Mucosa of rectum (tissue), 2 donors: ENCODE measurements around the gene GPR151.

ENCODE experiments used
- H3K27ac ChIP-seq, 2 donors: one replicate each; pipeline ENCODE4 v1.7.0; 2013; ENCODE audit warnings: inconsistent platforms in 2 of 2, low read depth in 2 of 2, low read length in 2 of 2
- H3K27me3 ChIP-seq, 2 donors: one replicate each; pipeline ENCODE4 v1.7.0; 2013; ENCODE audit warnings: low read length in 2 of 2; ENCODE audit not compliant: control insufficient read depth in 2 of 2, insufficient read depth in 2 of 2
- H3K36me3 ChIP-seq, 2 donors: one replicate each; pipeline ENCODE4 v1.7.0; 2013; ENCODE audit warnings: low read length in 2 of 2; ENCODE audit not compliant: control insufficient read depth in 2 of 2, insufficient read depth in 2 of 2
- H3K4me1 ChIP-seq, 2 donors: one replicate each; pipeline ENCODE4 v1.7.0; 2013; ENCODE audit warnings: low read length in 2 of 2, mild to moderate bottlenecking in 1 of 2; ENCODE audit not compliant: control insufficient read depth in 2 of 2, insufficient read depth in 2 of 2
- H3K4me3 ChIP-seq, 2 donors: one replicate each; pipeline ENCODE4 v1.7.0; 2013; ENCODE audit warnings: low read length in 2 of 2
- H3K9ac ChIP-seq, 2 donors: one replicate each; pipeline ENCODE4 v1.7.0; 2013; ENCODE audit warnings: low read length in 2 of 2, low read depth in 1 of 2, mild to moderate bottlenecking in 1 of 2
- H3K9me3 ChIP-seq, 2 donors: one replicate each; pipeline ENCODE4 v1.7.0; 2013; ENCODE audit warnings: low read length in 2 of 2; ENCODE audit not compliant: control insufficient read depth in 2 of 2
- donor health status: healthy.
- donor health status: Normal muscosa, but diverticular disease.

GPR151 gene

DNA sequence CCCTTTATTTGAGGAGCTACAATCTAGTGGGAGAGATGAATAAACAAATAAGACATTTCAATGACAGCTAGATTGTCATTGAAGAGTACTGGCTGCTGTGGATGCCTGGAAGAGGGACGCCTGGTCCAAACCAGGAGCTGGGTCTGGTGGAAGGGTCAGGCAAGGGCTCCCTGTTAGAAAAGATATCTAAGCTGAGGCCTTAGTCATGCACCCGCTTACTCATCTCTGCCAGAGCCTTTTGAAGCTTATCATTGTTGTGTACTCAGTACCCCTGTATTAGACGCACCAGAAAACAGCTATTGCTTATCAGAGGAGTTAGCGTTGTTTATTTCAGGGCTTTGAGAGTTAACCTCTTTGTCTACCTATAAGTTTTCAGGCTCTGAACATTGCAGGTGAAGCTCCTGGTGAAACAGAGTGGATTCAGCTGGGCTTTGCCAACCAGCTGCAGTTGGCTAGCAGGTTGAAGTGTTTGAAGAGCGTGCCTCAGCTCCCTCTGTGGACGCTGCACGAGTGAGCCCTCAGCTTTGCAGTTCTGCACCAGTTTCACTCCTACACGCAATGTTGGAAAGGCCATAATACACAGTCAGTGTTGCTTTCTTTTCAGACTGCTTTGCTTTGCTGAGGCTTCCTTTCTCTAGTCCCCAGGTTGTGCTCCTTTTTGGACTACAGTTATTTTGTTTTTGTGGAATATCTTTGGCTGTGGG is 5.6 kb upstream of the GPR151 start:
- no peak overlapping the region for H3K27ac ChIP-seq
- H3K27me3 ChIP-seq = peaks cover 0 to 4% of the 10 kb centered on the region in 2 donors
- H3K4me3 ChIP-seq = no peak overlapping the region
- H3K36me3 ChIP-seq = no peaks in the 10 kb centered on the region
- no peaks in the 10 kb centered on the region for H3K4me1 ChIP-seq
- no peaks in the 10 kb centered on the region for H3K9me3 ChIP-seq
- no peak overlapping the region for H3K9ac ChIP-seq

DNA sequence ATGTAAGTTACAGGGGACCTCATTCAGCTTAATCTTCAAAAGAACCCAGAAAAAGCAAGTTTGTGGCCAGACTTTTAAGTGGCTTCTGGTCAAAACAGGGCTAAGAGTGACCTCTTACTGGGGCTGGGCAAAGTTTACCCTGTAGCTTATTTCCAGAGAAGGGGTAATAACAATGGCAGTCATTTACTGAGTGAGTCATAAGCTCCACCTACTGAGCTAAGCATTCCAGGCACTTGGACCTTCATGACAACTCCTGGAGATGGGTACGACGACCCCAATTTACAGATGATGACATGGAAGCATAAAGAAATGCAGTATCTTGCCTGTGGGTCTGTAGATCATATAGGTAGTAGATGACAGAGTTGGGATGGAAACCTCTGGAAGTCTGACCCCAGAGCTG is 4.7 kb upstream of the GPR151 start:
- Histone ChIP-seq H3K4me3 (no peak overlapping the region), H3K27ac (no peak overlapping the region), H3K9ac (no peak overlapping the region), H3K27me3 (peaks cover 0 to 4% of the 10 kb centered on the region in 2 donors), H3K4me1 (no peaks in the 10 kb centered on the region), H3K36me3 (no peaks in the 10 kb centered on the region), H3K9me3 (no peaks in the 10 kb centered on the region)

- no peaks in the 10 kb centered on the region for H3K9me3 ChIP-seq
Measured at GRCh38 chr5:146519554-146519953, 3.6 kb upstream of the GPR151 start.

DNA sequence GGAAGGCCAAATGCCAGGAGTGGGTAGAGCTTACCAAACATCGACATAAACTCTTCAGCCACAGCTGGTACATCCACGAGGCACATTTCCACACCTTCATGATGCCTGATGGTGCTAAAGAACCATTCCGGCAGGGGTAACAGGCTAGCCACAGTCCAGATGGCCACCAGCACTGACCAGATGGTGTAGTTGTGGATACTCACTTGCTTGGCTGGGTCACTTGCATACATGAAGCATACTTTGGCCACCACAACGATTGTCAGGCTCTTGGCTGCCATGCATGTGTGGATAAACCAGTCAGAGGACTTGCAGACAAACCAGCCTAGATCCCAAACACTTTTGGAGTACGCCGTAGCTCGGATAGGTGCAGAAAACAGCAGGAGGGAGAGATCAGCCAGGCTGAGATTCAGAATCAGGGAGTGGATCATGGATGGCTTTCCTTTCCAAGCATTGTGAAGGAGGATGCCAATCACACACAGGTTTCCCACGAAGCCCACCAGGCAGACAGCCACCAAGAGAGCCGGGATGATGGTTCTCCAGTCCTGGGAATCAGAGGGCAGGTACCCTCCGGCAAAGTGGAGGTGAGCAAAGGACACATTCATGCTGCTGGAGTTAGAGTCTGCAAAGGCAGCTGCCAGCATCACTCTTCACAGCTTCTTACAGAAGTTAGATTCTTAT is 378 bp downstream of the GPR151 start:
- Histone ChIP-seq H3K9ac (no peak overlapping the region), H3K27ac (no peak overlapping the region), H3K9me3 (no peaks in the 10 kb centered on the region), H3K4me1 (peaks cover 0 to 2% of the 10 kb centered on the region in 2 donors), H3K27me3 (no peaks in the 10 kb centered on the region), H3K4me3 (no peak overlapping the region), H3K36me3 (peaks cover 7 to 12% of the 10 kb centered on the region in 2 donors)

More at GRCh38 chr5:146519554-146519953, 3.6 kb upstream of the GPR151 start:
- Histone ChIP-seq H3K36me3 (no peaks in the 10 kb centered on the region), H3K4me3 (no peak overlapping the region), H3K4me1 (no peaks in the 10 kb centered on the region), H3K27me3 (peaks cover 0 to 4% of the 10 kb centered on the region in 2 donors), H3K27ac (no peak overlapping the region), H3K9ac (no peak overlapping the region)

GRCh38 chr5:146514575-146514974 is 1.4 kb downstream of the GPR151 start:
- H3K4me1 ChIP-seq = peaks cover 0 to 2% of the 10 kb centered on the region in 2 donors
- no peaks in the 10 kb centered on the region for H3K9me3 ChIP-seq
- no peak overlapping the region for H3K27ac ChIP-seq
- no peaks in the 10 kb centered on the region for H3K27me3 ChIP-seq
- H3K4me3 ChIP-seq = no peak overlapping the region
- H3K9ac ChIP-seq = no peak overlapping the region
- H3K36me3 ChIP-seq = peaks cover 18 to 22% of the 10 kb centered on the region in 2 donors

DNA sequence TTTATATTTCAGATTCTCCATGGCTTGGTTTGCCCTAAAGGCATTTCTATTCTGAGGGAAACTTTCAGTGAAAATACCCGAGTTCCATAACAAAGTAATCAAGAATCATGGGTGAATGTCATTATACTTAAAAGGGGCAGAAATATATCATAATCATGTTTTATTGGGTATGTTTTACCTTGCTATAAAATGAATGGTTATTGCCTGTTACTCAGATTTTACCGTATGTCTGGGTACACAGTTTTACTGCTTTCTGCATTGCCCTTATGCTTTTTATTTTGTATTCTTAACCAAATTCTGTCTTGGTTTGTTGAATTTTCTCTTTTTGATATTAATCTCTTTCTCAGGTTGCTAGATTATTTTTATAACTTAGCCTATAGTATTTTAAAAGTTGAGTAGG is 2.5 kb downstream of the GPR151 start:
- H3K27ac ChIP-seq = no peak overlapping the region
- H3K9me3 ChIP-seq = no peaks in the 10 kb centered on the region
- H3K36me3 ChIP-seq = peaks cover 28 to 32% of the 10 kb centered on the region in 2 donors
- H3K4me1 ChIP-seq = peaks cover 0 to 2% of the 10 kb centered on the region in 2 donors
- no peaks in the 10 kb centered on the region for H3K27me3 ChIP-seq
- no peak overlapping the region for H3K9ac ChIP-seq
- H3K4me3 ChIP-seq = no peak overlapping the region

DNA sequence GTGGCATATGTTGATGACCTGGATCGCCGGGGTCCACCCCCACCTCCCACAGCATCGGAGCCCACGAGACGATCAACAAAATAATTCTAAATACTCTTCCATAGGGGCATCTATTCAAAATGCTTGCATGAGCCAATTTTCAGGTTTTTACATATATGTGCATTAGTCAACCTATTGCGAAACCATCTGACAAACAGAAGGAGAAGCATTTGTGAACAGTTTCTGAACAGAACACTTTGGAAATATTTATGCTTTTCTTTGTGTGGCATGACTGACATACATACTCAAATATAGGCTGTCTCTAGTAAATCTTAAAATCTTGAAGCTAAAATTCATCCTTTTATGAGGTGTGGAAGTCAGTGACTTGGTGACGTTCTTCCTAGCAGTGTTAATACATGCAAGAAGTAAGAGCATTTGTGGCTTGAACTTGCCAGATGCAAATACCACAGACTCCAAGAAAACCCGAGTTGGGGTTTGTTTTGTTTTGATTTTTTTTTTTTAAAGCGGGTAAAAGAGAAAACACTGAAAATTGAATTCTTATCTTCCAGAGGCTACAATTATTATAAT is 5.3 kb downstream of the GPR151 start:
- peaks cover 0 to 2% of the 10 kb centered on the region in 2 donors for H3K4me1 ChIP-seq
- H3K36me3 ChIP-seq = peaks cover 50 to 52% of the 10 kb centered on the region in 2 donors
- H3K4me3 ChIP-seq = no peak overlapping the region
- no peak overlapping the region for H3K27ac ChIP-seq
- no peaks in the 10 kb centered on the region for H3K9me3 ChIP-seq
- no peak overlapping the region for H3K9ac ChIP-seq
- H3K27me3 ChIP-seq = no peaks in the 10 kb centered on the region

DNA sequence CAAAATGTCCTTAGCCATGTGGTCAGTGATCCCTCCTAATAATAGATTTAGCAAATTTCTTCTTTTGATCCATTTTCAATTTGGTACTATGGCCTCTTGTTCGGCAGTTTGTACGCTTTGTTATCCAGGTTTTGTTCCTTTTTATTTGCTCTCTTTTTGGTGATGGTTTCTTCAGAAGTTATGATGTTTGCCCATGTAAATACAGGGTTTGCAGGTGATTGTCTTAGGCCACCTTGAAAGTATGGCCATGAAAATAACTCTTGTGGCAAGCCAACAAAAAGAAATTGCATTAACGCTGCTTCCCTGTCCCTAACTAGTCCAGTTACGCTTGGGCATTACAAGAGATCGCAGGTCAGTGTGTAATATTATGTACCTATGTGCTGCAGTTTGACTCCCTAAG is 8.6 kb downstream of the GPR151 start:
- Histone ChIP-seq H3K4me1 (no peaks in the 10 kb centered on the region), H3K27ac (no peak overlapping the region), H3K4me3 (no peak overlapping the region), H3K36me3 (peaks cover 65 to 70% of the 10 kb centered on the region in 2 donors), H3K9ac (no peak overlapping the region), H3K9me3 (no peaks in the 10 kb centered on the region), H3K27me3 (no peaks in the 10 kb centered on the region)

GRCh38 chr5:146499680-146500079 is 16.3 kb downstream of the GPR151 start:
- no peak overlapping the region for H3K4me3 ChIP-seq
- no peaks in the 10 kb centered on the region for H3K9me3 ChIP-seq
- peaks cover 25 to 30% of the 10 kb centered on the region in 2 donors for H3K36me3 ChIP-seq
- no peaks in the 10 kb centered on the region for H3K4me1 ChIP-seq
- H3K27ac ChIP-seq = no peak overlapping the region
- H3K9ac ChIP-seq = no peak overlapping the region
- H3K27me3 ChIP-seq = no peaks in the 10 kb centered on the region

DNA sequence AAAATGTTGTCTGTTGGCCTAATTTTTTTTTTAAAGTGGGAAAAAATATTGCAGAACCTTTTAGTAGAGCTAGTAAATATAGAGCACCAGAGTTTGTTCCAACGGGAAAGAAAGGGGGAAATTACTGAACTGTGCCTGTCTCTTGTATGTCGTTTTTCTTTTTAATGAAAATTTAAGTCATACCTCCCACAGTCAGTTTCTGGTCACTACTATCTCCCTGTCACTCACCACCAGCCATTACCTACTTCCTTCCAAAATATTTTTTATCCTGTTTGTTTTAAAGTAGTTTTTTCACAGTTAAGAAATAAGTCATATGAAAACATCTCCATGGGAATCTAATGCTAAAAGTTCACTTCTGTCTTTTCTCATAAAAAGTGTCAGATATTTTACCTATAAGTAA is 21.3 kb downstream of the GPR151 start:
- Histone ChIP-seq H3K36me3 (peaks cover 19 to 25% of the 10 kb centered on the region in 2 donors), H3K9me3 (no peaks in the 10 kb centered on the region), H3K27ac (no peak overlapping the region), H3K4me1 (no peaks in the 10 kb centered on the region), H3K9ac (no peak overlapping the region), H3K27me3 (no peaks in the 10 kb centered on the region), H3K4me3 (no peak overlapping the region)
